ENCODE measurements around the gene PSPC1. TPM values are rescaled to one million over a fixed set of nuclear protein-coding genes. Genes with fewer than 3 reads are reported as not detected.

Gene PSPC1
- total RNA-seq, 1 experiment from 2014 or later, result 124 TPM

DNA sequence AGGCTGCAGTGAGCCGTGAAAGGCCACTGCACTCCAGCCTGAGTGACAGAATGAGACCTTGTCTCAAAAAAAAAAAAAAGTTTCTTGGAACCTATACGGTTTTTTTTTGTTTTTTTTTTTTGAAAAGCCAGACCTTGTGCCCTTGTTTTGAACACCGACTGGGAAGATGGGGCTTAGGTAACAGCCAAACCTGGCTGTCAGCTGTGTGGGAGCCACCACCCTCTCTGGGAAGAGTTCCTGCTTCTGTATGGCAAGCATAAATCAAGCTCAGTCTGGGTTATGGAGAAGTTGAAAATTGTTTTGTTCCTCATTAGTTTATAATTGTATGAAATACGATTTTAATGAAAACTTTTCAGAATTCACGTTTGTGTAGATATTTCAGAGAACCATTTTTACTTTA is 109.8 kb downstream of the PSPC1 start:
- Histone ChIP-seq H3K27me3 (replicated peaks; ENCODE audit: control insufficient read depth, insufficient read depth, low read length) (no peaks in the 10 kb centered on the region), H3K9me3 (no peaks in the 10 kb centered on the region), H3K4me1 (no peaks in the 10 kb centered on the region), H3K4me3 (ENCODE audit: low read depth, low read length) (no peak overlapping the region), H3K36me3 (ENCODE audit: control insufficient read depth, insufficient read depth, low read length) (peaks cover 1% of the 10 kb centered on the region)
- H3K27ac Mint-ChIP-seq (ENCODE audit: unreplicated experiment), result no peak overlapping the region
- BruUV-seq (replicated peaks), result TSS peak; percentile 15
- H3K4me1 Mint-ChIP-seq (ENCODE audit: low read depth, unreplicated experiment), result no peaks in the 10 kb centered on the region
- peaks cover 100% of the 10 kb centered on the region for H3K36me3 Mint-ChIP-seq (ENCODE audit: insufficient read depth, unreplicated experiment)
- ChIA-PET POLR2A (no interaction called here), CTCF (no interaction called here)
- TF ChIP-seq, protein P1, sequence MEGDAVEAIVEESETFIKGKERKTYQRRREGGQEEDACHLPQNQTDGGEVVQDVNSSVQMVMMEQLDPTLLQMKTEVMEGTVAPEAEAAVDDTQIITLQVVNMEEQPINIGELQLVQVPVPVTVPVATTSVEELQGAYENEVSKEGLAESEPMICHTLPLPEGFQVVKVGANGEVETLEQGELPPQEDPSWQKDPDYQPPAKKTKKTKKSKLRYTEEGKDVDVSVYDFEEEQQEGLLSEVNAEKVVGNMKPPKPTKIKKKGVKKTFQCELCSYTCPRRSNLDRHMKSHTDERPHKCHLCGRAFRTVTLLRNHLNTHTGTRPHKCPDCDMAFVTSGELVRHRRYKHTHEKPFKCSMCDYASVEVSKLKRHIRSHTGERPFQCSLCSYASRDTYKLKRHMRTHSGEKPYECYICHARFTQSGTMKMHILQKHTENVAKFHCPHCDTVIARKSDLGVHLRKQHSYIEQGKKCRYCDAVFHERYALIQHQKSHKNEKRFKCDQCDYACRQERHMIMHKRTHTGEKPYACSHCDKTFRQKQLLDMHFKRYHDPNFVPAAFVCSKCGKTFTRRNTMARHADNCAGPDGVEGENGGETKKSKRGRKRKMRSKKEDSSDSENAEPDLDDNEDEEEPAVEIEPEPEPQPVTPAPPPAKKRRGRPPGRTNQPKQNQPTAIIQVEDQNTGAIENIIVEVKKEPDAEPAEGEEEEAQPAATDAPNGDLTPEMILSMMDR (IDR thresholded peaks at IDR 0.05; ENCODE audit: insufficient read depth in 1 of 2, low read depth in 1 of 2, low read length in 1 of 2, severe bottlenecking in 1 of 2, unreplicated experiment in 1 of 2), result no peak
- DNase-seq, result no peak
- no peaks in the 10 kb centered on the region for H3K9me3 Mint-ChIP-seq (ENCODE audit: unreplicated experiment)
- intact Hi-C loops (cut with micrococcal nuclease; ENCODE audit: unreplicated experiment), result loop anchor here (5.0 kb wide), 2 partner anchors 71 to 214 kb away; no protein-coding TSS in a partner anchor
- H3K27me3 Mint-ChIP-seq (ENCODE audit: insufficient read depth, unreplicated experiment), result no peaks in the 10 kb centered on the region
- H3K4me3 Mint-ChIP-seq (ENCODE audit: unreplicated experiment), result no peak overlapping the region

DNA sequence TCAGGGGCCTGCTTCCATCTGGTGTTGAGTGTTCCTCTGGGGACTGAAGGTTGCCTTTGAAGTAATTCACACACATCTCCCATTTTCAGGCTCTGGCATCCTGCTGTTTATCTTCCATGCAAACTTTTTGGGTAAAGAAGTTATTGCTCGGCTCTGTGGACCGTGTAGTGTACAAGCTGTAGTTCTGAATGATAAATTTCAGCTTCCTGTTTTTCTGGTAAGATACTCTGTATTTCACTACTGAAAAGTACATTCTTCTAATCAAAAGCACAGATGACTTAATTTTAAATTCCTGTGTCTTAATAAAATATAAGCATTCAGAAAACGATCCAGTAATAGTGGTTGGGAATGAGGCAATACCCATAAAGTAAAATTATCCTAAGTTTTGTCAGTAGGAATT is 112.6 kb downstream of the PSPC1 start:
- H3K4me3 Mint-ChIP-seq (ENCODE audit: unreplicated experiment), result no peak overlapping the region
- H3K27ac Mint-ChIP-seq (ENCODE audit: unreplicated experiment), result no peak overlapping the region
- no peaks in the 10 kb centered on the region for H3K27me3 ChIP-seq (replicated peaks; ENCODE audit: control insufficient read depth, insufficient read depth, low read length)
- H3K4me1 ChIP-seq, result no peaks in the 10 kb centered on the region
- intact Hi-C loops (cut with micrococcal nuclease; ENCODE audit: unreplicated experiment), result loop anchor here (5.0 kb wide), 2 partner anchors 68 to 217 kb away; no protein-coding TSS in a partner anchor
- no peaks in the 10 kb centered on the region for H3K27me3 Mint-ChIP-seq (ENCODE audit: insufficient read depth, unreplicated experiment)
- no TSS peak for BruUV-seq (replicated peaks)
- ChIA-PET CTCF (no interaction called here), POLR2A (no interaction called here)
- peaks cover 3% of the 10 kb centered on the region for H3K36me3 ChIP-seq (ENCODE audit: control insufficient read depth, insufficient read depth, low read length)
- H3K9me3 ChIP-seq, result no peaks in the 10 kb centered on the region
- no peak for DNase-seq
- TF ChIP-seq, protein P1 (IDR thresholded peaks at IDR 0.05; ENCODE audit: insufficient read depth in 1 of 2, low read depth in 1 of 2, low read length in 1 of 2, severe bottlenecking in 1 of 2, unreplicated experiment in 1 of 2), result no peak
- no peak overlapping the region for H3K4me3 ChIP-seq (ENCODE audit: low read depth, low read length)
- peaks cover 96% of the 10 kb centered on the region for H3K36me3 Mint-ChIP-seq (ENCODE audit: insufficient read depth, unreplicated experiment)
- no peaks in the 10 kb centered on the region for H3K4me1 Mint-ChIP-seq (ENCODE audit: low read depth, unreplicated experiment)
- no peaks in the 10 kb centered on the region for H3K9me3 Mint-ChIP-seq (ENCODE audit: unreplicated experiment)

DNA sequence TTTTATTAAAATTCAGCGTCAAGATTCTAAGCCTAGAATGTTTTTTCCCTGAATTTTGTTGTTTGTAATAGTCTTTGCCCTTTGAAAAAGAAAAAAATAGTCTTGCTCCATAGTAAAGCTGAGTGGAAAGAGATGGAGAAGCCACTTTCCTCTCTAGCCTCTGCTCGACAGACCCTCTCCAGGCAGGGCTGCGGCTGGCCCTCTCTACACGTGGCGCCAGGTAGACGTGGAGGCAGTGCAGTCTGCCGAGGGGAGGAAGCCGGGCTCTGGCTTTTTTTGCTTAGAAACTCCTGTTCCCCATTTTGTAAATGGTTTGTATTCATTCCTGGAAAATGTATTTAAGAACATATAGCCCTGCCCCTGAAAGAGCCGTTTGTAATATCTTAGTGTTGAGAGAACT is 114.0 kb downstream of the PSPC1 start:
- H3K36me3 ChIP-seq (ENCODE audit: control insufficient read depth, insufficient read depth, low read length), result peaks cover 3% of the 10 kb centered on the region
- DNase-seq, result no peak
- H3K9me3 Mint-ChIP-seq (ENCODE audit: unreplicated experiment), result no peaks in the 10 kb centered on the region
- H3K4me1 ChIP-seq, result no peaks in the 10 kb centered on the region
- BruUV-seq (replicated peaks), result no TSS peak
- peaks cover 11% of the 10 kb centered on the region for H3K4me1 Mint-ChIP-seq (ENCODE audit: low read depth, unreplicated experiment)
- H3K4me3 ChIP-seq (ENCODE audit: low read depth, low read length), result no peak overlapping the region
- no peak overlapping the region for H3K4me3 Mint-ChIP-seq (ENCODE audit: unreplicated experiment)
- H3K27me3 Mint-ChIP-seq (ENCODE audit: insufficient read depth, unreplicated experiment), result no peaks in the 10 kb centered on the region
- peaks cover 96% of the 10 kb centered on the region for H3K36me3 Mint-ChIP-seq (ENCODE audit: insufficient read depth, unreplicated experiment)
- no peak overlapping the region for H3K27ac Mint-ChIP-seq (ENCODE audit: unreplicated experiment)
- no peaks in the 10 kb centered on the region for H3K27me3 ChIP-seq (replicated peaks; ENCODE audit: control insufficient read depth, insufficient read depth, low read length)
- H3K9me3 ChIP-seq, result no peaks in the 10 kb centered on the region
- ChIA-PET POLR2A (no interaction called here), CTCF (no interaction called here)
- intact Hi-C loops (cut with micrococcal nuclease; ENCODE audit: unreplicated experiment), result no loop called here
- TF ChIP-seq, protein P1 (IDR thresholded peaks at IDR 0.05; ENCODE audit: insufficient read depth in 1 of 2, low read depth in 1 of 2, low read length in 1 of 2, severe bottlenecking in 1 of 2, unreplicated experiment in 1 of 2), result no peak
